GM19239 (cell line): ENCODE data around the gene SPG11.
"Not testable (repeated sequence)": the region's sequence is repeated elsewhere in the genome, so short reads cannot be mapped to it uniquely, and the experiment has no call there.

Source experiments
- DNase-seq: peaks from one replicate; pipeline ENCODE4 v3.0.0; 2011; ENCODE audit warnings: low spot score; ENCODE audit not compliant: insufficient read length
- FAIRE-seq: peaks from 2 replicates; lab custom pipeline; 2011; peaks lifted over from hg19 to GRCh38; lab: Jason Lieb, UNC

The SPG11 gene

GRCh38 chr15:44573386-44573785 lies 90.1 kb downstream of the SPG11 start:
- DNase-seq: no peak
- FAIRE-seq: no peak

DNA sequence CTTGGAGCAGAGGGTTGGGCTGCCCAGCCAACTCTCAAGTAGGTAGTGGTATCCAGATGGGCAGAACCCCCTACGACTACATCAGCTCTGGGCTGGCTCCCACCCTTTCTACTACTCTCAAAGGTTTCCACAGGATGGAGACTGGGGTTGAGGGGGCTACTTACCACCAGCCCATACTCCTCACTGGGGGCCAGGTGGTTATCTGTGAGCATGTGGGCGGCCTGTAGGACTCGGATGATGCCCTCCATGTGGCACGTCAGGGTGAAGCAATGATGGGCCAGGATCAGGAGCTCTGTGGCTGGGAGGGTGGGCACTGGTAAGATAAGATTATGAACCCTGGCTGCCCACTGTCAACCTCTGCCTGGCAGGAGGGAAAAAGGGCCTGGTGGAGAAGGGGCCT lies 93.1 kb downstream of the SPG11 start:
- DNase-seq: no peak
- FAIRE-seq: no peak

DNA sequence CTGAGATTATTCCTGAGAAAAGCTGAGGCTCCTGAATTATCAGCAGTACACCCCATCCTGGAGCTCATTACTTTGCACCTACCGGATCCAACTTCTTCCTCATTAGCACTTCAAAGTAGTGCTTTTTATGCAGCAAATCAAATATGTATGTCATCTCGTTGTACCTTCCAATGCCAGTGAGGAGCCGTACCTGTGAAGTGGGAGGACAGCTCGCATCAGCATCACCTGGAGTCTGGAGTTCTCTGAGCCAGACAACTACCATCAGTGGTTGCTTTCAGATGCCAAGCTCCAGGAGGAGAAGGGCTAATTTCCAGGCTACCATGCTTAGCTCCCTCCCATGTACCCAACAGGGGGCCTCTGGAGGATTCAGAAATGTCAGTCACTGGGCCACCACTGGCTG lies 94.1 kb downstream of the SPG11 start:
- no peak for FAIRE-seq

GRCh38 chr15:44568338-44568737 lies 95.1 kb downstream of the SPG11 start:
- FAIRE-seq: no peak

More for the DNA sequence above, 94.1 kb downstream of the SPG11 start:
- no peak for DNase-seq

DNA sequence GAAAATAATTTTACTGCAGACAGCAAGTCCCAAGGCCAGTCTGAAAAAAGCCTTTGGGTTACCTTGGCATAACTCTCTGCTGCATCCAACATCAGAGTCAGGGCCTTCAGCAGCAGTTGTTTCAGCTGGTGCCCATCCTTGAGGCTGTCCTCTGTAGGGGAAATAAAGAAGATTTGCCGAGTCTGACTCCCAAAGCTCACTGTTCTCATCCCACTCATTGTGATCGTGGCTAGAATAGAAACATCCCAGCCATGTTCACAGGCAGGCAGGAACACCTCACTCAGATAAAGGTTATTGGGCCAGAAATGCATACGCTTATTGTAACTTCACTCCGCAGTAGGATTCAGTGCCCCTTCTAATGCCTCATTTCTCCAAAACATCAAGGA lies 97.3 kb downstream of the SPG11 start:
- no peak for DNase-seq
- FAIRE-seq: no peak

More at GRCh38 chr15:44568338-44568737, 95.1 kb downstream of the SPG11 start:
- no peak for DNase-seq

GRCh38 chr15:44565387-44566154 lies 97.9 kb downstream of the SPG11 start:
- FAIRE-seq (no peak), DNase-seq (no peak)

GRCh38 chr15:44560926-44561325 lies 102.5 kb downstream of the SPG11 start:
- DNase-seq: not testable (repeated sequence)
- FAIRE-seq: peak; percentile 44

DNA sequence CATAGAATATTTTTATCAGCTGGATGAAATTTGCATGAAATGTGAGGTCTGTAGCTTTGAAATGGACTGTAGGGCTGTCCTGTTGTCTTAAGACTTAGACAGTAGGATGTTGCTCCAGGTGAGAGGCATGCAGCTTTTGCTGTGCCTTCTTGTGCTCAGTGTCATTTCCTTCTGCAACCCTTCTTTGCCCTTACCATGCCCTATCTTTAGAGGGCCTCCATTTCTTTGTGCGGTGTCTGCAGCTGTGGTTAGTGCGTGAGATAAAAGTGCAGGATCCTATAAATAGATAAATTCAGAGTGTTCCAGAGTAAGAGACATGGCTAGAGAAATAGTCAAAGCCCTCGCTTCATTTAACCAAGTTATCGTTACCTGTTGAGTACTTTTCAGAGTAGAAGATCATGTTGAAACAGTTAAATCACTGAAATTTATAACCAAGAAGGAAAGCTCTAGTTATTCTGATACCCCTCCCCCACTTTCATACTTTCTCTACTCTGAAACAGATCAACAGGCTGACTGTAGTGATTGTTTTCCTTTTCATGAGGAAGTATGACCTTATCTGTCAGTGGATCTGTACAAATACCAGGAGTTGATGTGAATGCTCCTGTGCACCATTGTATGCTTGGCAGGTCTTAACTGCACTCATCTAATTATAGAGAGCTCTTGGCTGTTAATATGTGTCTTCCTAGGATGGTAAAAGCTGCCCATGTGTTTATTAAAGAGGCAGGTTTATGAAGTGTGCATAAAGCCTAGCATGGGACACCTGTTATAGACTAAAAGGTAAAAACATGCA lies 108.3 kb downstream of the SPG11 start:
- FAIRE-seq: no peak
- DNase-seq: no peak

- FAIRE-seq (no peak), DNase-seq (no peak)
Measured at GRCh38 chr15:44550734-44551133, 112.7 kb downstream of the SPG11 start.

GRCh38 chr15:44550256-44550655 lies 113.2 kb downstream of the SPG11 start:
- FAIRE-seq: no peak
- DNase-seq: no peak

- FAIRE-seq, DNase-seq: not testable (repeated sequence)
Measured at GRCh38 chr15:44549152-44549551, 114.3 kb downstream of the SPG11 start.

- peak; percentile 80 for FAIRE-seq
Measured at GRCh38 chr15:44545913-44546802, 117.3 kb downstream of the SPG11 start.

GRCh38 chr15:44544745-44545144 lies 118.7 kb downstream of the SPG11 start:
- DNase-seq, FAIRE-seq: not testable (repeated sequence)

More at GRCh38 chr15:44545913-44546802, 117.3 kb downstream of the SPG11 start:
- DNase-seq: no peak

- DNase-seq (no peak), FAIRE-seq (no peak)
Measured at GRCh38 chr15:44542596-44542995, 120.9 kb downstream of the SPG11 start.

DNA sequence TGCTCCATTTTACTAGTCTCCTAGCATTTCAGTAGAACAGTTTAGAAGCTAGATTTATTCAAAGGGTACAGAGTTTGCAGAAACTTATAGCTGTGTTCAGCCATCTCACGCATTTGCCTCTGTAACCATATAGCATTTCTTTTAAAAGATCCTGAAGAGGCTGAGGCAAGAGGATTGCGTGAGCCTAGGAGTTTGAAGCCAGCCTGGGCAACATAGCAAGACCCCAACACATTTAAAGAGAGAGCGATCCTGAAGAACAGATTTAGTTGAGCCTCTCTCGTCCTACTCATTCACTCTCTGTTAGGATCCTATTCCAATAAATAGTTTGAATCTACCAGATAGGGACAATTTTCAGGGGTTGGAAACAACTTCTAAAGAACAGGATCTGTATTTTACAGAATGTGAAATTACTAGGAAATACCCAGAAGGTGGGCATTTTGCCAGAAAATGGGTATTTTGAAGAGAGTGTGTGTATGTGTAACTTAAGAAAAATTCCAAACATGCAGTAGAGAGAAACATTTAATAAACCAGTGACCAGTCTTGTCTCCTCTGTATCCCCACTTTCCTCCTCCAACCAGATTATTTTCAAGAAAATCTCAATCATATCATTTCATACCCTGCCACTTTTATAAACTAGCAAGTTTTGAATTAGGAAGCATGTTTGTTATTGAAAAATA lies 122.0 kb downstream of the SPG11 start:
- DNase-seq (no peak), FAIRE-seq (no peak)

DNA sequence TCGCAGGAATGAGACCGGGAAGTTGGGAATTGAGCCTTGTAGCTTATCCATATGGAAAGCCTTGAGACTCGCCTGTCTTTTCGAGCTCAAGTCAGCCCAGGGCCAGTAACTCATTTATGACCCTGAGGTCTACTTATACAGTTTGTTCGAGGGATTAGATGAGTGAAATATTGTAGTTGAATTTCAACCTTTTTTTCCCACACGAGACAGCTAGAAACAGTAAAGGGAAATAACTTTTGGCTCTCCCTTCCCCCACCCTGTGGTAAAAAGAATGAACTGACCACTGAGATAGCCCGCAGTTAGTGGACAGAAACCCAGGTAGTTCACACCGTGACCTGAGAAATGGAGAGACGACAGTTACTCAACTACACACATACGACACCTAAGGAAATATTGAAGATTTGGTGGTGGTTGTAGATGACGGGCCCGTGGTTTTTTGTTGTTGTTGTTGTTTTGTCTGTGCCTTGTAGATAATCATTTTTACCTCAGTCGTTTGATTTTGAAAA lies 125.7 kb downstream of the SPG11 start:
- FAIRE-seq (peak; percentile 49), DNase-seq (peak; percentile 9)

DNA sequence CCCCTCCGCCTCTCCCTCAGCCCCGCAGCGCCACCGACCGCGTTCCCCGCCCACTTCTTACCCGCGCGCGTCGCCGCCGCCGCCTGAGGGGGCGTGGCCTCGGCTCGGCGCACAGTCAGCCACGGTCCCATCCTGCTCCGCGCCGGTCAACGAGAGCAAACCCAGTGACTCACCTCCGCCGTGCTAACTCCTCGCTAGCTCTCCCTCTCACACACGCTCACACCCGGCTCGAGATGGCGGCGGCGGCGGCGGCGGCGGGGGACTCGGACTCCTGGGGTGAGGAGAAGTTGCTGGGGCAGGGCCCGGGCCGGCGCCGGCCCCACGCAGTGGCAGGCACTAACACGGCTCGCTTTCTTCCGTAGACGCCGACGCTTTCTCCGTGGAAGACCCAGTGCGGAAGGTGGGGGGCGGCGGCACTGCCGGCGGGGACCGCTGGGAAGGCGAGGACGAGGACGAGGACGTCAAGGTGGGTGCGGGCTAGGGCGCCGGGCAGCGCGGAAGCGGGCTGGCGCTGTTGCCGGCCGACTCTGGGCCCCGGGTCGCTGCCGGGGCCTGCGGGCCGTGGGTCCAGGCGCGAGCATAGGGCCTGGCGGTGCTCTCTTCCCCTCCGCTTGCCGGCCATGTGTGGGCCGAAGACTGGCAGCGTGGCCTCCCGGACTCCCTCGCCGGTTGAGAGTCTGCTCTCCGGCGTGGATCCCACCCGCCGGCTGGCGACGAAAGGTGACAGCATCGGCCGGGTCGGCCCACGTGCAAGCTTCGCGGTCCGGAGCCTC lies 126.3 kb downstream of the SPG11 start, which contains the start of gene EIF3J:
TSS of gene EIF3J (plus strand) at position 186 of the 773 bp plus-strand sequence. CDS start at position 234, 48 bp downstream.
- peak; percentile 79 for DNase-seq
- FAIRE-seq: no peak

DNA sequence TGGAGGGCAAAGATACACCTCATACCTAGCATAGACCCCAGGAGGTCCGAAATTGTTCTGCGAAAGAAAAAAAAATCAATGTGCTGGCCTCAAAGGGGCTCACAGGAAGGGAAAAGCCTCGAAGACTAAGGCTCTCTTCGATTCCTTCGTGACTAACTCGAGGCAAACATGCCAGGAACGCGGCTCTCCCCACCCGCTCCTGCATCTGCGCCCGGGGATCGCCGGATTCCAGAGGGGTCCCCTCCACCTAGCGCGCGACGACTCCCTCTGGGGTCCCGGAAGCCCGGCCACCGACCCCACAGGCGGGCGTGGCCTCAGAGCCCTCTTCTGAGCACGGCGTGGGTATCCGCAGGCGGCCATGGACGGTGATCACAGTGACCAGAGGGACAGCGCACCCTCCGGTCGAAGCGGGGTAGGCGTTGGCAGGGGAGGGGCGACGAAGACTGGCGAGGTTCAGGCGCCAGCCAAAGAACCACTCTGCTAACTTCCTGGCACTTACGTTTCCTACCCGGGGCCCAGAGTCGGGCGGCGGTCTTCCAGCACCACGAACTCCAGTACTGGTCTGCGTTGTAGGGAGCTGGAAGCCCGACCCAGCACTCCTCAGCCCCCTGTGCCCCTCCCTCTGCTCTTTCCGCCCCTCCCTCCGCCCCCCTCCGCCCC lies 127.0 kb downstream of the SPG11 start:
- peak; percentile 4 for DNase-seq
- peak; percentile 87 for FAIRE-seq
